Gastroesophageal sphincter (tissue), 4 donors: Measurements from ENCODE around the gene PARD3. TPM values are rescaled to one million over a fixed set of nuclear protein-coding genes. Genes with fewer than 3 reads are reported as not detected.
A peak's percentile ranks its signal among the peaks of the same experiment; 100 is the strongest.

Experiments used
- ATAC-seq: fragments of 150-250 bp; one replicate; pipeline ENCODE4 v1.9.1; 2016; ENCODE audit warnings: mild to moderate bottlenecking, moderate library complexity
- H3K27ac ChIP-seq, 4 donors: fragments of 200-600 bp; sonication (generic) in 3 of 4; 1 replicate in 3 of 4; 2 replicates in 1 of 4; pipeline ENCODE4 v1.5.1; 2016 to 2019
- H3K27me3 ChIP-seq: fragments of 200-600 bp; sonication (generic); one replicate; pipeline ENCODE4 v1.5.1; 2019
- H3K36me3 ChIP-seq, 2 donors: fragments of 200-600 bp; sonication (generic); one replicate each; pipeline ENCODE4 v1.5.1; 2019; ENCODE audit warnings: control low read depth in 1 of 2
- H3K4me1 ChIP-seq, 3 donors: fragments of 200-600 bp; sonication (generic); 1 replicate in 2 of 3; 2 replicates in 1 of 3; pipeline ENCODE4 v1.5.1; 2016 to 2019; ENCODE audit warnings: control low read depth in 2 of 3
- H3K4me3 ChIP-seq, 2 donors: fragments of 200-600 bp; sonication (generic); one replicate each; pipeline ENCODE4 v1.5.1; 2019; ENCODE audit warnings: mild to moderate bottlenecking in 1 of 2, moderate library complexity in 1 of 2
- H3K9me3 ChIP-seq, 3 donors: fragments of 200-600 bp; sonication (generic); one replicate each; pipeline ENCODE4 v1.5.1; 2017 to 2019; ENCODE audit warnings: control low read depth in 2 of 3
- EP300 ChIP-seq: sonication (generic); formaldehyde crosslinking; IDR thresholded peaks from one replicate; pipeline ENCODE4 v1.6.1; 2017; ENCODE audit warnings: antibody characterized with exemption, mild to moderate bottlenecking
- POLR2A ChIP-seq, 2 donors: fragments of 450-650 bp; IDR thresholded peaks; one replicate each; pipeline ENCODE4 v1.6.1; 2017; ENCODE audit warnings: antibody characterized with exemption in 2 of 2, mild to moderate bottlenecking in 2 of 2, moderate library complexity in 1 of 2
- POLR2AphosphoS5 ChIP-seq: sonication (generic); formaldehyde crosslinking; IDR thresholded peaks from one replicate; pipeline ENCODE4 v1.6.1; 2017; ENCODE audit warnings: antibody characterized with exemption
- WGBS, 2 donors: methylation state at CpG; one replicate each; pipeline ENCODE4 v1.1.5; 2018; ENCODE audit warnings: low coverage in 1 of 2; 5-methylcytosine and 5-hydroxymethylcytosine counted together
- total RNA-seq, 4 donors: library from RNA; depleted of rRNA; stranded (reverse); fragments of >200 nt; gene quantifications; one replicate each; pipeline ENCODE4 v1.1.0, GENCODE V29; 2016
- TF ChIP-seq, protein P1 (sequence below), 4 experiments: fragments of 200-600 bp in 2 of 4; fragments of 450-650 bp in 2 of 4; sonication (generic) in 1 of 4; IDR thresholded peaks; one replicate each; pipeline ENCODE4 v1.5.1; 2017 to 2019; ENCODE audit warnings: antibody characterized with exemption in 4 of 4, mild to moderate bottlenecking in 2 of 4, moderate library complexity in 2 of 4

The PARD3 gene
- total RNA-seq, 4 donors from 2014 or later = 101 to 127 (median 115) TPM

DNA sequence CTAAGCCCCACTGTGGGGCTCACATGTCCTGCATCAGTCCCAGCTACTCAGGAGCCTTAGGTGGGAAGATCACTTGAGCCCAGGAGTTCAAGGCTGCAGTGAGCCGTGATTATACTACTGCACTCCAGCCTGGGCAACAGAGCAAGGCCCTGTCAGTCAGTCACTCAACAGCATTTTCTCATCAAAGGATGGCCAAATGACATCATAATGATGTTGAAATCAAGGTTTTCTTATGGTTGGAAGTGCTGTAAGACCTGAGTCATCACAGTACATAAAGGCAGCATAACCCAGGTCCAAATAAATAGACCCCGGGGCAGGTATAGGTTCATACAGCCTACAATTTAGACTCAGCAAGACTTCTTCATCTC lies 341.1 kb downstream of the PARD3 start:
- no peak overlapping the region for H3K27ac ChIP-seq
- peaks cover 0 to 20% (median 0%) of the 10 kb centered on the region in 3 donors for H3K4me1 ChIP-seq
- peak; percentile 28 for ATAC-seq
- H3K36me3 ChIP-seq = peaks cover 0 to 9% of the 10 kb centered on the region in 2 donors
- no peaks in the 10 kb centered on the region for H3K9me3 ChIP-seq
- 100% methylated on average over 1 of the region's 2 CpGs; no CpG with 5 or more reads in 1 of the 2 donors for WGBS, 2 donors
- TF ChIP-seq POLR2AphosphoS5 = no peak
- TF ChIP-seq, protein P1, sequence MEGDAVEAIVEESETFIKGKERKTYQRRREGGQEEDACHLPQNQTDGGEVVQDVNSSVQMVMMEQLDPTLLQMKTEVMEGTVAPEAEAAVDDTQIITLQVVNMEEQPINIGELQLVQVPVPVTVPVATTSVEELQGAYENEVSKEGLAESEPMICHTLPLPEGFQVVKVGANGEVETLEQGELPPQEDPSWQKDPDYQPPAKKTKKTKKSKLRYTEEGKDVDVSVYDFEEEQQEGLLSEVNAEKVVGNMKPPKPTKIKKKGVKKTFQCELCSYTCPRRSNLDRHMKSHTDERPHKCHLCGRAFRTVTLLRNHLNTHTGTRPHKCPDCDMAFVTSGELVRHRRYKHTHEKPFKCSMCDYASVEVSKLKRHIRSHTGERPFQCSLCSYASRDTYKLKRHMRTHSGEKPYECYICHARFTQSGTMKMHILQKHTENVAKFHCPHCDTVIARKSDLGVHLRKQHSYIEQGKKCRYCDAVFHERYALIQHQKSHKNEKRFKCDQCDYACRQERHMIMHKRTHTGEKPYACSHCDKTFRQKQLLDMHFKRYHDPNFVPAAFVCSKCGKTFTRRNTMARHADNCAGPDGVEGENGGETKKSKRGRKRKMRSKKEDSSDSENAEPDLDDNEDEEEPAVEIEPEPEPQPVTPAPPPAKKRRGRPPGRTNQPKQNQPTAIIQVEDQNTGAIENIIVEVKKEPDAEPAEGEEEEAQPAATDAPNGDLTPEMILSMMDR (IDR thresholded peaks at IDR 0.05) = no peak
- no peaks in the 10 kb centered on the region for H3K27me3 ChIP-seq
- no peak overlapping the region for H3K4me3 ChIP-seq

DNA sequence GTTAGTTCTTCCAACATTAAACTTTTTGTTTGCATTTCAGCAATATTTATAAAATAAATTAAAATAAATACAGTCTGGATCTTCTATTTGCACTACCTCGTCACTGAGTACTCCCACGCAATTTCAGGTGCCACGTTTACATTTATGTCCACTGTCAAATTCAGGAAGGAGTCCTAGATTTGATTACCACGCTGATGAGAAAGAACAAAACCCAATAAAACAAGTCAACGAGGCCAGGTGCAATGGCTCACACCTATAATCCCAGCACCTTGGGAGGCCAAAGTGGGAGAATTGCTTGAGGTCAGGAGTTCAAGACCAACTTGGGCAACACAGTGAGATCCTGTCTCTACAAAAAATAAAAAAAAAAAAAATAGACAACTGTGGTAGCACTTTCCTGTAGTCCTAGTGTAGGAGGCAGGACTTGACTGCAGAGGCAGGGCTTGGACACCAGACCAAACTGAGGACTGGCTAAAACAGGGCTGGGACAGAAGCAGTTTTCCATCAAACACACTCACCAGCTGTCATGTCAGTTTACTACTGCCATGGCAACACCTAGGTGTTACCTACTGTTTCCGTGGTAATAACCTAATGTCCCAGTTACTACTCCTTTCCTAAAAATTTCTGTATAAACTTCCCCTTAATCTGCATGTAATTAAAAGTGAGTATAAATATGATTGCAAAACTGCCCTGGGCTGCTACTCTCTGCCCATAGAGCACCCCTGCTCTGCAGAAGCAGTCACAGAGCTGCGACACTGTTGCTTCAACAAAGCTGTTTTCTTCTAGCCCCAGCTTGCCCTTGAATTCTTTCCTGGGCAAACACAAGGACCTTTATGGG lies 341.7 kb downstream of the PARD3 start:
- peaks cover 0 to 9% of the 10 kb centered on the region in 2 donors for H3K36me3 ChIP-seq
- no peak overlapping the region for H3K27ac ChIP-seq
- 59 to 91% methylated on average over 4 to 7 of the region's 7 CpGs for WGBS, 2 donors
- peaks cover 0 to 20% (median 0%) of the 10 kb centered on the region in 3 donors for H3K4me1 ChIP-seq
- ATAC-seq = no peak
- TF ChIP-seq POLR2A (IDR thresholded peaks at IDR 0.05) (no peak), POLR2AphosphoS5 (no peak), EP300 (no peak)
- TF ChIP-seq, protein P1 (IDR thresholded peaks at IDR 0.05) = no peak
- H3K27me3 ChIP-seq = no peaks in the 10 kb centered on the region
- no peak overlapping the region for H3K4me3 ChIP-seq
- H3K9me3 ChIP-seq = no peaks in the 10 kb centered on the region

DNA sequence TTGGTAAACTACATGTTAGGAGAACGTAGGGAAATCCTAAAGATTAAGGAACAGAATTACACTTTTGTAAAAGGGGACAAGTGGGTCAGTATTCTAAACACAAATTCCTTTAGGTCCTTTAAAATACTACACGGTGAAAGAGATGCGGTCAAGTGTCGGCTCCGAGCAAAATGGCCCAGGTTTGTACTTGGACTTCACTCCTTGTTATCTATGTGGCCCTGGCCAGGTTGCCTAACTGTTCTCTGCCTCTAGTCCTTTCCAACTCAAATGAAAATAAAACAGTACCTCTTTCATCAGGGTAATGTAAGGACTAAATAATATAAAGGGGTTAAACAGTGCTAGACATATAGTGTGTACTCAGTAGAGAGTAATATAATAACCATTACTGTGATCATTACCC lies 344.8 kb downstream of the PARD3 start:
- H3K4me3 ChIP-seq = no peak overlapping the region
- H3K4me1 ChIP-seq = peaks cover 0 to 15% (median 0%) of the 10 kb centered on the region in 3 donors
- WGBS, 2 donors = 91 to 94% methylated on average over 5 of the region's 5 CpGs
- no peak overlapping the region for H3K27ac ChIP-seq
- H3K36me3 ChIP-seq = peaks cover 0 to 16% of the 10 kb centered on the region in 2 donors
- no peak for ATAC-seq
- no peaks in the 10 kb centered on the region for H3K9me3 ChIP-seq
- no peaks in the 10 kb centered on the region for H3K27me3 ChIP-seq
- TF ChIP-seq EP300 (no peak), POLR2A (IDR thresholded peaks at IDR 0.05) (no peak), POLR2AphosphoS5 (no peak)
- TF ChIP-seq, protein P1 (IDR thresholded peaks at IDR 0.05) = no peak

DNA sequence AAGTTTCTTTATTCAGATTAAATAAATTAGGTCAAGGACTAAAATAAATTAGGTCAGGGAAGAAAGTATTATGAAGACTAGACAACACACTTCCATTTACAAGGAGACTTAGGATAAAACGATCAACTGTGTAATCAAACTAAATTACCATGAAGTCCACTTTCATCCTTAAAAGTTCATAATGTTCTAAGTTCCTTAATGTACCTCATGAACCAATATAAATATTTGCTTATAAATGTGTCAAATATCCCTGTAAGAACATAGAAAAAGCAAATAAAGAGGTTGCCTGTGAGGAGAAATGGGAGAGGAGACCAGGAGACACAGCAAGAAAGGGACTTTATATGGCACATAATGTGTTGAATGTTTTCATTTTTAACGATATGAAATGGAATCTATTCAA lies 345.6 kb downstream of the PARD3 start:
- Histone ChIP-seq H3K9me3 (no peaks in the 10 kb centered on the region), H3K27ac (no peak overlapping the region), H3K4me1 (peaks cover 0 to 15% (median 0%) of the 10 kb centered on the region in 3 donors), H3K4me3 (no peak overlapping the region), H3K36me3 (peaks cover 0 to 16% of the 10 kb centered on the region in 2 donors), H3K27me3 (no peaks in the 10 kb centered on the region)
- no peak for ATAC-seq
- TF ChIP-seq, protein P1 (IDR thresholded peaks at IDR 0.05) = no peak
- no peak for TF ChIP-seq POLR2AphosphoS5
- WGBS, 2 donors = 83 to 94% methylated on average over 2 of the region's 2 CpGs

DNA sequence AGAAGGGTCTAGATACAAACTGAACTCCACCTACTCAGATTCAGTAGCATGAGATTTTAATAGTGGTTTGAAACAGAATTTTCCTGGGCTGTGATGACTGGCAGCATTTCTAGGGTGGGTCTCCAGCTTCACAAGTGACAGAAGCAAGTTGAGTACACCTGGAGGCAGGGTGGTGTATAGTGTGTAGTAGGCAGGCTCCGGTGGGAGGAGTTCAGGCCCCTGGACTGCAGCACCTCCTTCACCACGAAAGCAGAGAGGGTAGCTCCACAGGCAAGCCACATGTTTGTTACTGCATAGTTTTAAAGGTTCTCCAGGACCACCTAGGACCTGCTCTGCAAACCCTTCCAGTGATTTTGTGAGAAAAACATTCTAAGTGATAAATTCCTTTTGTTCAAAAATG lies 347.2 kb downstream of the PARD3 start:
- 83 to 100% methylated on average over 1 to 2 of the region's 2 CpGs for WGBS, 2 donors
- no peak for ATAC-seq

More for the DNA sequence above, 347.2 kb downstream of the PARD3 start:
- Histone ChIP-seq H3K4me1 (peaks cover 0 to under 1% (median 0%) of the 10 kb centered on the region in 3 donors), H3K27me3 (no peaks in the 10 kb centered on the region), H3K27ac (no peak overlapping the region), H3K9me3 (no peaks in the 10 kb centered on the region), H3K36me3 (peaks cover 0 to 16% of the 10 kb centered on the region in 2 donors), H3K4me3 (no peak overlapping the region)
- no peak for TF ChIP-seq POLR2A (IDR thresholded peaks at IDR 0.05)
- no peak for TF ChIP-seq EP300
- TF ChIP-seq, protein P1 (IDR thresholded peaks at IDR 0.05) = no peak
- no peak for TF ChIP-seq POLR2AphosphoS5
